ENCODE results near the gene CERS3.

- TF ChIP-seq, protein P1, sequence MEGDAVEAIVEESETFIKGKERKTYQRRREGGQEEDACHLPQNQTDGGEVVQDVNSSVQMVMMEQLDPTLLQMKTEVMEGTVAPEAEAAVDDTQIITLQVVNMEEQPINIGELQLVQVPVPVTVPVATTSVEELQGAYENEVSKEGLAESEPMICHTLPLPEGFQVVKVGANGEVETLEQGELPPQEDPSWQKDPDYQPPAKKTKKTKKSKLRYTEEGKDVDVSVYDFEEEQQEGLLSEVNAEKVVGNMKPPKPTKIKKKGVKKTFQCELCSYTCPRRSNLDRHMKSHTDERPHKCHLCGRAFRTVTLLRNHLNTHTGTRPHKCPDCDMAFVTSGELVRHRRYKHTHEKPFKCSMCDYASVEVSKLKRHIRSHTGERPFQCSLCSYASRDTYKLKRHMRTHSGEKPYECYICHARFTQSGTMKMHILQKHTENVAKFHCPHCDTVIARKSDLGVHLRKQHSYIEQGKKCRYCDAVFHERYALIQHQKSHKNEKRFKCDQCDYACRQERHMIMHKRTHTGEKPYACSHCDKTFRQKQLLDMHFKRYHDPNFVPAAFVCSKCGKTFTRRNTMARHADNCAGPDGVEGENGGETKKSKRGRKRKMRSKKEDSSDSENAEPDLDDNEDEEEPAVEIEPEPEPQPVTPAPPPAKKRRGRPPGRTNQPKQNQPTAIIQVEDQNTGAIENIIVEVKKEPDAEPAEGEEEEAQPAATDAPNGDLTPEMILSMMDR (IDR thresholded peaks at IDR 0.05), result no peak
- TF ChIP-seq POLR2A (IDR thresholded peaks at IDR 0.05), result no peak
Observed at GRCh38 chr15:100500226-100500990, 28.3 kb downstream of the CERS3 start.

Data from lower leg skin (tissue), 3 donors.